NCI-H2227 (cell line): ENCODE results near the gene CORO7.
A peak's percentile ranks its signal among the peaks of the same experiment; 100 is the strongest.

ENCODE experiments used
- DNase-seq: peaks from one replicate; lab custom pipeline; 2025; ENCODE audit not compliant: unreplicated experiment; lab: John Stamatoyannopoulos, UW

The CORO7 gene

DNA sequence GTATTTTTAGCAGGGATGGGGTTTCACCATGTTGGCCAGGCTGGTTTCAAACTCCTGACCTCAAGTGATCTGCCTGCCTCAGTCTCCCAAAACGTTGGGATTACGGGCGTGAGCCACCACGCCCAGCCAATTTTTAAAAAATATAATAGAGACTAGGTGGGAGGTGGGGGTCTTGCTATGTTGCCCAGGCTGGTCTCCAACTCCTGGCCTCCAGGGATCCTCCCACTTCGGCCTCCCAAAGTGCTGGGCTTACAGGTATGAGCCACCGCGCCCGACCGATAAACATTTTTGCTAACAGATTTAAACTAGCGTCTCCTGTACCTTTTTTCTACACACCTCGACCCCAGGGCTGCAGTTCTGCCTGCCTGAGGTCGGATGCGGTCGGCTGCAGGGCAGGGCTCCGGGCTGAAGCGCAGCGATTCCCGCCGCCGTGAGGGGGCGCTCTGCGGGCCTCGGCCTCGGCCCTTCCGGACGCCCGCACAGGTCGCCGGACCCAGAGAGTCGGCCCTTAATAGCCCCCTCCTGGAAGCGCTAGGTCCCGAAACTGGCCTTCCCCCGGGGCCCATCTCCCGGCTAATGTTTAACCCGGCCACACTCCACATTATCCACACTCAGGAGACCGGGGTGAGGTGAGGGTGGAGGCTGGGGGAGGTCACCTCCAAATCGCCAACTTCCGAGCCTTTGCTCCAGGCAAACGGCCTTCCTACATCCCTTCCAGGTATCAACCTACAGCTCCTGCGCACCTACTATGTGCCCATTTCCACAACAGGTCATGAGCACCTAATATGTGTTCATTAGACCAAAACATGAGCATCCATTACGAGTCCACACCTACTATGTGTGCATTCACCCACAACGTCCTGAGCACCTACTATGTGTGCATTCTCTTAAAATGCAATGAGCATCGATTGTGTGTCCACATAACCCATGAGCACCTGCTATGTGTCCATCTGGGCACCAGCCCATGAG lies 102.5 kb downstream of the CORO7 start:
- no peak for DNase-seq

DNA sequence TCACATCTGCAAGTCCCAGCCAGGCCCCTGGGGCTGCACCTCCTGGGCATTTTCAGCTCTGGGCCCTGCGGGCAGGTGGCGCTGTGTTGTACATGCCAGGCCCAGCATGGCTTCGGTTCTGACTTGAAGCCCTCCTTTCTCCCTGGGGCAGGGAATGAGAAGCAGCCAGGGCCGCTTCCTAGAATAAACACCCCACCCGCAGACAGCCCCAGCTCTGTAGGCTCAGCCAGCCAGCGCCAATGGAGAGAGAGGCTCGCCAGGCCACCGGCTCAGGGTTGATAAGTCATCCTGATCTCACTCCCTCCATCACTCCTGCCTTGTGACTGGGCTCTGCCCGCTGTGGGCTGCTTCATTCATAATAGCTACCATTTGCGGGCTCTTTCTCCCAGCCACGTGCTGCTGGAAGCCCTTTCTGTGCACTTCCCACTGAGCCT lies 106.5 kb downstream of the CORO7 start:
- peak; percentile 63 for DNase-seq

DNA sequence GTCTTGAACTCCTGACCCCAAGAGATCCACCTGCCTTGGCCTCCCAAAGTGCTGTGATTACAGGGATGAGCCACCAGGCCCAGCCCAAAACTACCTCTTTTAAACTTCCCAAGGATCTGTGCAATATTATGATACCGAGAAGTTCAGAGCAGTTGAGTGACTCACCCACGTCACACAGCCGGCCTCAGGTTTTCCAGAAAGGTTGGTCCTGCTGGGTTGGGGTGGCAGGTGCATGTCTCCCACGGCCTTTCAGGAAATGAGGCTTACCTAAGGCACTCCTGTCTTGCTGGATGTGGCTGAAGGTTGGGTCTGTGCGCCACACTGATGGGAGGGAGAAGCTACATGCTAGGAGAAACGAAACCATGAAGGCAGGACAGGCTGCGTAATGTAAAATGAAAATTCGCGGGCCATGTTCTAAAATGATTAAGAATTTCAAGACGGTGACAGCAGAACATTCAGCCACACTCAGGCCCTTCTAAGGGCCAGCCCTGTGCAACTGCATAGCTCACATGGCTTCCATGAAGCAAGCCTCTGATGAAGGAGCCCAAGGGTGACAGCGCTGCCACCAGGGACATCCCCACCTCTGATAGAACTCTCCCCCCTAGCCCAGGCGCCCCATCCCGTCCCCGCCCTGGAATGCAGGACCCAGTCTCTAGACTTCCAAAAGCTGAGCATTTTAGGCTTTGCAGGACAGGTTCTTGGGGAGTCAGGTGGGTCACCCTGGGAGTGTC lies 107.1 kb downstream of the CORO7 start:
- DNase-seq: no peak

DNA sequence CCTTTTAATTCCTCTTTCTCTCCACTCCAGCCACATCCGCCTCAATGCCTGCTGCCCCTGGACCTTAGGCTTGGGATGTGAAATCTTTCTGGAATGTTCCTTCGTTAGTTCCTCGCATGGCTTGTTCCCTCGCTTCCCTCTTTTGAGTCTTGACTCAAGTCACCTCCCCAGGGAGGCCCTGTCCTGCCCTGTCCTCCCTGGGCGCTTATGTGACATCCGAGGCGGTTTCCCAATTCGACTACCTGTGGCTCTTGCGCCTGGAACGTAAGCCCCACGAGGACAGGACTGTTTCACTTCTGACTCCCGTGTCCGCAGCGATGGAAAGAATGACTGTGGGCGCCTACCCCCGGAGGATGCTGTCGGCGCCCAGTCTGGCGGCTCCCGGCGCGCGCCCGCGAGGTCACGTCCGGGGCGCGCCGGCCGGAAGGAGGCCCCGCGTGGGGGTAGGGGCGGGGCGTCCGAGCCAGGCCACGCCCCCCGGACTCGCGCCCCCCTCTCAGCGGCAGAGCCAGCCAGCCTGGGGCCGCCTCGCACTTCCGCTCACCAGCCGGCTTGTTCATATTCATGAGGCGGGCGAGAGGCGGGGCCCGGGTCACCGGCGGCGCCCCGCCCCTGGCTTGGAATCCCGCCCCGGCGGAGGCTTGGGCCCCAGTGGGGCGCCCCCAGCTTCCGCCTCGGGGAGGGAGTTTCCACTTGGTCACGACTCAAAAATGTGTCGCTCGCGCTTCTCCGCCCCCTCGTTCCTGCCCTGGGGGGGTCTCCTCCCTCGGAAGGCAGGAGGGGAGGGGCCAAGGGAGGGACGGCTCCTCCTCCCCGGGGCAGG lies 109.0 kb downstream of the CORO7 start:
- DNase-seq: peak; percentile 64

DNA sequence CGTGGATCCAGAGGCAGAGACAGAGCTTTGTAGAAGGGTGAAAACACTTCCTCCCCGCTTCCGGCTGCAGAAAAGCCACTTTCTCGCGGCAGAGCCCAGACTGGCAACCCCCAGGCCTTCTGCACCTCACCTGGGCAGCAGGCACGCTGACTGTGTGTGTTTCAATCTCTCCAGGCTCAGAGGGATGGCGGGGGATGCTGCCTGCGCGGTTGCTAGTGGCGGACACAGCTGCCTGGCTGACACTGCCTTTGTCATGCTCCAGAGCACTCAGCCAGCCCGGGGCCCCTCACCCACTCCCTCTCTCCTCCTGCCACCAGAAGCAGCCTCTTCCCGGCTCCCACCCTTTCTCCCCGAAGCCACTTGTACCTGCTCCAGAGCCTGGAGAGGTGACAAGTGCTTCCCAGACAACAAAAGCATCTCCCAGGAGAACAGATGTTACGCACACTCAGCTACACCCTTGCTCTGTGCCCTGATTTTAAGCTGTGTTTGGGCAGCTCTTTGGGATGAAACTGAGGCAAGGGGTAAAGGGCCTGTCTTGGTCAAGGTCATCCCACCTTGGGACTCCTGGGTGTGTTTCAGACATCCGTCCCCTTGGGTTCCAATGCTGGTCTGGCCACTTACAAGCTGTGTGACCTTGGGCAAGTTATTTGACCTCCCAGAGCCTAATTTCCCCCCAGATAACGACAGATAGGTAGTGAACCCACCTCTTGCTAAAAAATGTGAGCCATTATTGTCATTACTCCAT lies 109.8 kb downstream of the CORO7 start:
- peak; percentile 60 for DNase-seq
